ENCODE data around the gene PPP2R2D. TPM values are rescaled to one million over a fixed set of nuclear protein-coding genes. Genes with fewer than 3 reads are reported as not detected.

The PPP2R2D gene
- total RNA-seq, 1 experiment from 2014 or later = 40.3 TPM

- ATAC-seq (no peak), DNase-seq (no peak)
- TF ChIP-seq EZH2 (IDR thresholded peaks at IDR 0.05; ENCODE audit: low read length, unreplicated experiment) = no peak
- TF ChIP-seq CTCF (conservative IDR thresholded peaks at IDR 0.05; ENCODE audit: low read depth, low read length) = no peak
- no peak for TF ChIP-seq EZH2phosphoT487 (IDR thresholded peaks at IDR 0.05; ENCODE audit: borderline replicate concordance, low read length)
- H2AFZ ChIP-seq (ENCODE audit: low read length) = no peak overlapping the region
- no peaks in the 10 kb centered on the region for H3K9me3 ChIP-seq (ENCODE audit: low read length)
- H3K4me1 ChIP-seq (ENCODE audit: insufficient read depth, low read length) = peaks cover 8% of the 10 kb centered on the region
- no peak overlapping the region for H3K9ac ChIP-seq (ENCODE audit: low read length)
- H3K4me2 ChIP-seq (ENCODE audit: low read length) = no peak overlapping the region
- no peaks in the 10 kb centered on the region for H3K36me3 ChIP-seq (ENCODE audit: low read depth, low read length)
- no peaks in the 10 kb centered on the region for H3F3A ChIP-seq (ENCODE audit: low read length, unreplicated experiment)
- POLR2A ChIA-PET (ENCODE audit: unreplicated experiment) = no interaction called here
- CTCF ChIA-PET = no interaction called here
- intact Hi-C loops (cut with micrococcal nuclease) = no loop called here
- H3K27me3 ChIP-seq (ENCODE audit: low read length) = no peaks in the 10 kb centered on the region
- H3K9me2 ChIP-seq (replicated peaks; ENCODE audit: low read length) = no peaks in the 10 kb centered on the region
- no peak overlapping the region for H3K4me3 ChIP-seq (ENCODE audit: low read length)
- no TSS peak for BruUV-seq (replicated peaks)
- H3K27ac ChIP-seq (ENCODE audit: low read length) = no peak overlapping the region
- no peaks in the 10 kb centered on the region for H3K79me2 ChIP-seq (ENCODE audit: low read length)
- H4K20me1 ChIP-seq (ENCODE audit: low read length) = no peaks in the 10 kb centered on the region
These were observed 7.8 kb upstream of the PPP2R2D start for GRCh38 chr10:131892806-131893675.

DNA sequence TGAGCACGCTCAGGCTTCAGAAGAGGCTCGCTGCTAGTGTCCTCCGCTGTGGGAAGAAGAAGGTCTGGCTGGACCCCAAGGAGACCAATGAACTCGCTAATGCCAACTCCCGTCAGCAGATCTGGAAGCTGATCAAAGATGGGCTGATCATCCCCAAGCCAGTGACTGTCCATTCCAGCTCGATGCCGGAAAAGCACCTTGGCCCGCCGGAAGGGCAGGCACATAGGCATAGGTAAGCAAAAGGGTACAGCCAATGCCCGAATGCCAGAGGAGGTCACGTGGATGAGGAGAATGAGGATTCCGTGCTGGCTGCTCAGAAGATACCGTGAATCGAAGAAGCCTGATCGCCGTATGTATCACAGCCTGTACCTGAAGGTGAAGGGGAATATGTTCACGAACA, 5.7 kb upstream of the PPP2R2D start:
- Histone ChIP-seq H3K36me3 (ENCODE audit: low read depth, low read length) (no peaks in the 10 kb centered on the region), H3F3A (ENCODE audit: low read length, unreplicated experiment) (no peaks in the 10 kb centered on the region), H3K9me3 (ENCODE audit: low read length) (no peaks in the 10 kb centered on the region), H3K79me2 (ENCODE audit: low read length) (no peaks in the 10 kb centered on the region), H3K9ac (ENCODE audit: low read length) (no peak overlapping the region), H3K4me1 (ENCODE audit: insufficient read depth, low read length) (no peaks in the 10 kb centered on the region), H3K27me3 (ENCODE audit: low read length) (no peaks in the 10 kb centered on the region), H3K4me2 (ENCODE audit: low read length) (no peak overlapping the region), H3K4me3 (ENCODE audit: low read length) (no peak overlapping the region), H3K9me2 (replicated peaks; ENCODE audit: low read length) (no peaks in the 10 kb centered on the region), H4K20me1 (ENCODE audit: low read length) (no peaks in the 10 kb centered on the region), H3K27ac (ENCODE audit: low read length) (no peak overlapping the region), H2AFZ (ENCODE audit: low read length) (no peak overlapping the region)
- no peak for ATAC-seq
- CTCF ChIA-PET = no interaction called here
- POLR2A ChIA-PET (ENCODE audit: unreplicated experiment) = no interaction called here
- BruUV-seq (replicated peaks) = no TSS peak
- DNase-seq = no peak
- intact Hi-C loops (cut with micrococcal nuclease) = no loop called here
- no peak for TF ChIP-seq CTCF (conservative IDR thresholded peaks at IDR 0.05; ENCODE audit: low read depth, low read length)
- TF ChIP-seq EZH2 (IDR thresholded peaks at IDR 0.05; ENCODE audit: low read length, unreplicated experiment) = no peak
- no peak for TF ChIP-seq EZH2phosphoT487 (IDR thresholded peaks at IDR 0.05; ENCODE audit: borderline replicate concordance, low read length)

- BruUV-seq (replicated peaks) = no TSS peak
- no peak for ATAC-seq
- intact Hi-C loops (cut with micrococcal nuclease) = no loop called here
- H3K36me3 ChIP-seq (ENCODE audit: low read depth, low read length) = no peaks in the 10 kb centered on the region
- H3K9me3 ChIP-seq (ENCODE audit: low read length) = no peaks in the 10 kb centered on the region
- H3K79me2 ChIP-seq (ENCODE audit: low read length) = peaks cover 4% of the 10 kb centered on the region
- H3F3A ChIP-seq (ENCODE audit: low read length, unreplicated experiment) = no peaks in the 10 kb centered on the region
- no peaks in the 10 kb centered on the region for H3K27me3 ChIP-seq (ENCODE audit: low read length)
- H3K9ac ChIP-seq (ENCODE audit: low read length) = no peak overlapping the region
- POLR2A ChIA-PET (ENCODE audit: unreplicated experiment) = no interaction called here
- no peak for DNase-seq
- no peaks in the 10 kb centered on the region for H3K9me2 ChIP-seq (replicated peaks; ENCODE audit: low read length)
- H3K27ac ChIP-seq (ENCODE audit: low read length) = no peak overlapping the region
- H3K4me2 ChIP-seq (ENCODE audit: low read length) = no peak overlapping the region
- CTCF ChIA-PET = no interaction called here
- TF ChIP-seq EZH2phosphoT487 (IDR thresholded peaks at IDR 0.05; ENCODE audit: borderline replicate concordance, low read length) = no peak
- TF ChIP-seq EZH2 (IDR thresholded peaks at IDR 0.05; ENCODE audit: low read length, unreplicated experiment) = no peak
- TF ChIP-seq CTCF (conservative IDR thresholded peaks at IDR 0.05; ENCODE audit: low read depth, low read length) = no peak
- H3K4me1 ChIP-seq (ENCODE audit: insufficient read depth, low read length) = no peaks in the 10 kb centered on the region
- no peak overlapping the region for H2AFZ ChIP-seq (ENCODE audit: low read length)
- H4K20me1 ChIP-seq (ENCODE audit: low read length) = no peaks in the 10 kb centered on the region
- no peak overlapping the region for H3K4me3 ChIP-seq (ENCODE audit: low read length)
These were observed 4.4 kb upstream of the PPP2R2D start for GRCh38 chr10:131896403-131896802.

Data from PC-3 (cell line).